Stomach (tissue), 4 donors: ENCODE measurements around the gene GNG4.

Experiments
- CTCF ChIP-seq, 7 experiments: fragments of 450-650 bp in 4 of 7; fragments of 200-600 bp in 3 of 7; sonication (generic) in 3 of 7; IDR thresholded peaks; one replicate each; pipeline ENCODE4 v1.5.1; 2016 to 2019; ENCODE audit warnings: antibody characterized with exemption in 7 of 7, control low read depth in 2 of 7, mild to moderate bottlenecking in 1 of 7
- POLR2A ChIP-seq, 4 donors: fragments of 450-650 bp; IDR thresholded peaks; one replicate each; pipeline ENCODE4 v1.6.1; 2016; ENCODE audit warnings: antibody characterized with exemption in 4 of 4, control low read depth in 2 of 4, mild to moderate bottlenecking in 1 of 4, moderate library complexity in 1 of 4

- no peak for TF ChIP-seq CTCF (IDR thresholded peaks at IDR 0.05)
- TF ChIP-seq POLR2A (IDR thresholded peaks at IDR 0.05), result no peak
Measured at GRCh38 chr1:235566084-235566483, 83.5 kb downstream of the GNG4 start.
